HepG2 (cell line): ENCODE data around the gene AGXT. TPM values are rescaled to one million over a fixed set of nuclear protein-coding genes. Genes with fewer than 3 reads are reported as not detected.
A peak's percentile ranks its signal among the peaks of the same experiment; 100 is the strongest.

Experiments
- ATAC-seq: fragments of 200-7000 bp; cut with Tn5 transposase; 3 replicates; pipeline ENCODE4 v1.9.1; 2020; ENCODE audit warnings: mild to moderate bottlenecking, moderate library complexity
- BruUV-seq: library from RNA; stranded (reverse); fragments of 400-500 nt; replicated peaks from 2 replicates; lab custom pipeline; 2021; lab: Mats Ljungman, UMichigan
- CTCF ChIA-PET: fragments of 300-600 bp; formaldehyde crosslinking; extraction: SDS; loops from one replicate; lab custom pipeline; 2021; ENCODE audit warnings: low total read pairs, inconsistent platforms, low intra/inter-chr PET ratio; lab: Yijun Ruan, JAX
- POLR2A ChIA-PET: fragments of 350-600 bp; sonication (Branson Sonifier 250); formaldehyde crosslinking; loops from one replicate; lab custom pipeline; 2020; ENCODE audit warnings: antibody characterized with exemption, inconsistent platforms; lab: Yijun Ruan, JAX
- DNase-seq: peaks from one replicate; pipeline ENCODE4 v3.0.0-alpha.2; 2015; ENCODE audit warnings: low spot score
- FAIRE-seq: peaks from 3 replicates; lab custom pipeline; 2011; peaks lifted over from hg19 to GRCh38; lab: Jason Lieb, UNC
- H2AFZ ChIP-seq: one replicate; pipeline ENCODE4 v1.6.1; 2011; ENCODE audit warnings: low read length, inconsistent platforms
- H3K27ac ChIP-seq: fragments of 300-600 bp; 3 replicates; pipeline ENCODE4 v1.8.0; 2011; ENCODE audit warnings: mixed run types, mild to moderate bottlenecking, mixed read lengths, low read length, inconsistent platforms; ENCODE audit not compliant: insufficient read depth; ENCODE audit errors: extremely low read length
- H3K27me3 ChIP-seq, 2 experiments: fragments of 200-600 bp in 1 of 2; 2 replicates in 1 of 2; 3 replicates in 1 of 2; pipeline versions ENCODE4 v1.6.0 to v1.8.0; 2011; ENCODE audit warnings: low read length in 2 of 2, mild to moderate bottlenecking in 2 of 2, moderate library complexity in 2 of 2, inconsistent platforms in 1 of 2; ENCODE audit not compliant: insufficient read depth in 2 of 2, control insufficient read depth in 1 of 2
- H3K36me3 ChIP-seq, 2 experiments: fragments of 200-600 bp in 1 of 2; replicated peaks in 1 of 2; 2 replicates in 1 of 2; 3 replicates in 1 of 2; pipeline versions ENCODE4 v1.5.1 to v1.8.0; 2011; ENCODE audit warnings: low read length in 2 of 2, inconsistent platforms in 1 of 2; ENCODE audit not compliant: insufficient read depth in 2 of 2, control insufficient read depth in 1 of 2
- H3K4me1 ChIP-seq: 2 replicates; pipeline ENCODE4 v1.5.1; 2012; ENCODE audit warnings: low read length, inconsistent platforms; ENCODE audit not compliant: insufficient read depth
- H3K4me2 ChIP-seq: 2 replicates; pipeline ENCODE4 v1.6.0; 2011; ENCODE audit warnings: low read depth, low read length, inconsistent platforms
- H3K4me3 ChIP-seq, 3 experiments: fragments of 200-600 bp in 1 of 3; sonication (generic), shearing (Covaris generic) in 1 of 3; replicated peaks in 1 of 3; 2 replicates each; pipeline ENCODE4 v1.5.1; 2011 to 2016; ENCODE audit warnings: low read length in 3 of 3, inconsistent platforms in 2 of 3, low read depth in 2 of 3, mild to moderate bottlenecking in 2 of 3, control low read depth in 1 of 3, mixed read lengths in 1 of 3; ENCODE audit not compliant: insufficient read depth in 1 of 3
- H3K79me2 ChIP-seq: one replicate; pipeline ENCODE4 v1.6.1; 2011; ENCODE audit warnings: low read length, inconsistent platforms; ENCODE audit not compliant: insufficient read depth
- H3K9ac ChIP-seq: 2 replicates; pipeline ENCODE4 v1.6.0; 2011; ENCODE audit warnings: mild to moderate bottlenecking, low read depth, low read length, inconsistent platforms; ENCODE audit not compliant: insufficient read depth
- H3K9me3 ChIP-seq: 2 replicates; pipeline ENCODE4 v1.5.1; 2012; ENCODE audit warnings: mild to moderate bottlenecking, low read length
- H4K20me1 ChIP-seq: 2 replicates; pipeline ENCODE4 v1.6.0; 2011; ENCODE audit warnings: inconsistent platforms, mild to moderate bottlenecking, low read length, moderate library complexity; ENCODE audit not compliant: insufficient read depth
- FLYWCH1 ChIP-seq: sonication (generic); formaldehyde crosslinking; IDR thresholded peaks from 2 replicates; pipeline ENCODE4 v1.8.1; 2023; ENCODE audit warnings: mild to moderate bottlenecking, missing genetic modification reagents
- NCOA5 ChIP-seq: sonication (generic); formaldehyde crosslinking; IDR thresholded peaks from 2 replicates; pipeline ENCODE4 v1.4.0; 2020; ENCODE audit warnings: missing genetic modification reagents
- PATZ1 ChIP-seq: sonication (generic); formaldehyde crosslinking; IDR thresholded peaks from 2 replicates; pipeline ENCODE4 v1.4.0; 2020; ENCODE audit warnings: missing genetic modification reagents
- PCBP1 ChIP-seq: fragments of 200-400 bp; formaldehyde crosslinking; IDR thresholded peaks from 2 replicates; pipeline ENCODE4 v1.6.1; 2017; ENCODE audit warnings: mild to moderate bottlenecking, low read depth, low read length, borderline replicate concordance
- RBM39 ChIP-seq: fragments of 200-400 bp; formaldehyde crosslinking; IDR thresholded peaks from one replicate; pipeline ENCODE4 v1.6.1; 2018; ENCODE audit warnings: antibody characterized with exemption, mild to moderate bottlenecking, low read depth, low read length; ENCODE audit not compliant: poor library complexity, severe bottlenecking
- RXRB ChIP-seq: IDR thresholded peaks from 2 replicates; pipeline ENCODE4 v1.6.1; 2016; ENCODE audit warnings: borderline replicate concordance, missing genetic modification reagents, missing compliant biosample characterization
- THRA ChIP-seq: sonication (generic); formaldehyde crosslinking; IDR thresholded peaks from 2 replicates; pipeline ENCODE4 v1.4.0; 2020; ENCODE audit warnings: missing genetic modification reagents, borderline replicate concordance
- ZBTB46 ChIP-seq: sonication (generic); formaldehyde crosslinking; IDR thresholded peaks from 2 replicates; pipeline ENCODE4 v1.4.0; 2020; ENCODE audit warnings: mild to moderate bottlenecking, missing genetic modification reagents, borderline replicate concordance
- ZBTB7A ChIP-seq: sonication (generic); formaldehyde crosslinking; IDR thresholded peaks from 2 replicates; pipeline ENCODE4 v1.8.0; 2022; ENCODE audit warnings: mild to moderate bottlenecking, missing genetic modification reagents
- ZNF3 ChIP-seq: IDR thresholded peaks from 2 replicates; pipeline ENCODE4 v1.7.0; 2017; ENCODE audit warnings: inconsistent platforms
- ZNF33B ChIP-seq: sonication (generic); formaldehyde crosslinking; IDR thresholded peaks from 2 replicates; pipeline ENCODE4 v1.5.1; 2020; ENCODE audit warnings: mild to moderate bottlenecking, missing genetic modification reagents
- ZNF501 ChIP-seq: sonication (generic); formaldehyde crosslinking; IDR thresholded peaks from 2 replicates; pipeline ENCODE4 v1.5.1; 2020; ENCODE audit warnings: mild to moderate bottlenecking, moderate library complexity, missing genetic modification reagents
- ZNF607 ChIP-seq: sonication (generic); formaldehyde crosslinking; IDR thresholded peaks from 2 replicates; pipeline ENCODE4 v1.5.1; 2020; ENCODE audit warnings: missing genetic modification reagents, mild to moderate bottlenecking, borderline replicate concordance
- ZNF670 ChIP-seq: sonication (generic); formaldehyde crosslinking; IDR thresholded peaks from 2 replicates; pipeline ENCODE4 v1.8.0; 2022; ENCODE audit warnings: mild to moderate bottlenecking, missing genetic modification reagents, borderline replicate concordance
- WGBS: methylation state at CpG from one replicate; pipeline ENCODE4 v1.1.6; 2017; ENCODE audit warnings: low lambda C conversion rate; 5-methylcytosine and 5-hydroxymethylcytosine counted together
- in situ Hi-C: cut with HindIII; loops from 2 replicates; pipeline ENCODE4 v1.10.0; 2017; ENCODE audit warnings: low pct_unique_long_range_greater_than_20kb; ENCODE audit not compliant: extremely low pct_ligation_motif_present
- intact Hi-C: fragments of 100-400 bp; cut with micrococcal nuclease; formaldehyde crosslinking; loops from one replicate; pipeline ENCODE4 v1.10.0; 2022; ENCODE audit not compliant: unreplicated experiment
- polyA plus RNA-seq, 8 experiments: library from polyadenylated mRNA; depleted of rRNA in 3 of 8; stranded (reverse) in 7 of 8; unstranded in 1 of 8; fragments of >200 nt; fragmentation: Illumina TruSeq in 4 of 8; extraction: Trizol in 4 of 8; gene quantifications; 2 replicates each; pipeline versions ENCODE4 v1.2.1 to v1.2.3, GENCODE V29; 2011 to 2016; ENCODE audit warnings: low read depth in 4 of 8, missing spikeins in 1 of 8, mixed read lengths in 1 of 8; ENCODE audit not compliant: insufficient read depth in 1 of 8
- total RNA-seq, 5 experiments: library from RNA; depleted of rRNA; stranded (reverse); fragments of >200 nt; fragmentation: Illumina TruSeq; extraction: Trizol; gene quantifications; 2 replicates each; pipeline ENCODE4 v1.2.3, GENCODE V29; 2016; ENCODE audit warnings: low read depth in 1 of 5

Gene AGXT
- total and polyA plus RNA-seq, 2 of the 13 experiments (the other 11 are each of a cell fraction or from before 2014, with no cell fraction given), result 41.9 to 96.1 TPM

- CTCF ChIA-PET, result interaction anchor here (0.7 kb wide), 1 partner anchor 38 kb away, joined by 3 read pairs; no protein-coding TSS in a partner anchor
- H3K36me3 ChIP-seq, result no peaks in the 10 kb centered on the region
- H3K4me1 ChIP-seq, result peaks cover 65% of the 10 kb centered on the region
- H3K9ac ChIP-seq, result no peak overlapping the region
- no peak for DNase-seq
- peak overlapping the region in 1 of 3 experiments; percentile 45; a peak in 1 of 6 replicates for H3K4me3 ChIP-seq
- no peak for FAIRE-seq
- H3K27me3 ChIP-seq, result no peaks in the 10 kb centered on the region; a peak in 1 of 5 replicates
- peak; percentile 16 for ATAC-seq
- POLR2A ChIA-PET, result interaction anchor here (1.6 to 9.3 kb wide), 2 partner anchors 14 to 32 kb away, joined by 5 to 63 read pairs; no protein-coding TSS in a partner anchor
- H3K9me3 ChIP-seq, result no peaks in the 10 kb centered on the region
- no peaks in the 10 kb centered on the region for H4K20me1 ChIP-seq
- H3K79me2 ChIP-seq, result no peaks in the 10 kb centered on the region
- intact Hi-C loops, result no loop called here
- BruUV-seq, result no TSS peak
- 63% methylated on average over 8 of the region's 11 CpGs for WGBS
- no peak overlapping the region for H3K27ac ChIP-seq
- peak overlapping the region; percentile 22 for H3K4me2 ChIP-seq
- in situ Hi-C loops, result no loop called here
- H2AFZ ChIP-seq, result no peak overlapping the region
- TF ChIP-seq ZNF501 (CRISPR knock-in tag), result 0 out of 2 replicates have a peak, but pooled peaks have one; percentile 19
- TF ChIP-seq ZBTB7A (CRISPR knock-in tag), result 0 out of 2 replicates have a peak, but pooled peaks have one; percentile 34
- TF ChIP-seq RXRB (CRISPR knock-in tag), result no peak
- no peak for TF ChIP-seq FLYWCH1 (CRISPR knock-in tag)
- TF ChIP-seq ZNF3 (CRISPR knock-in tag), result no peak
- TF ChIP-seq PATZ1 (CRISPR knock-in tag), result 0 out of 2 replicates have a peak, but pooled peaks have one; percentile 6
- no peak for TF ChIP-seq ZNF670 (CRISPR knock-in tag)
- peak; percentile 17; the same call in 1 of the 2 replicates for TF ChIP-seq ZNF607
- TF ChIP-seq PCBP1, result 0 out of 2 replicates have a peak, but pooled peaks have one; percentile 56
- TF ChIP-seq ZNF33B (CRISPR knock-in tag), result no peak
- TF ChIP-seq ZBTB46 (CRISPR knock-in tag), result no peak
- no peak for TF ChIP-seq NCOA5 (CRISPR knock-in tag)
- peak; percentile 23; the same call in 1 of the 2 replicates for TF ChIP-seq THRA (CRISPR knock-in tag)
- TF ChIP-seq RBM39, result peak; percentile 28
Measured at GRCh38 chr2:240888890-240889573, 20.4 kb downstream of the AGXT start.
